ENCODE data around the gene UBL4A.
A peak's percentile ranks its signal among the peaks of the same experiment; 100 is the strongest.
"Not testable (repeated sequence)": the region's sequence is repeated elsewhere in the genome, so short reads cannot be mapped to it uniquely, and the experiment has no call there.

UBL4A gene

DNA sequence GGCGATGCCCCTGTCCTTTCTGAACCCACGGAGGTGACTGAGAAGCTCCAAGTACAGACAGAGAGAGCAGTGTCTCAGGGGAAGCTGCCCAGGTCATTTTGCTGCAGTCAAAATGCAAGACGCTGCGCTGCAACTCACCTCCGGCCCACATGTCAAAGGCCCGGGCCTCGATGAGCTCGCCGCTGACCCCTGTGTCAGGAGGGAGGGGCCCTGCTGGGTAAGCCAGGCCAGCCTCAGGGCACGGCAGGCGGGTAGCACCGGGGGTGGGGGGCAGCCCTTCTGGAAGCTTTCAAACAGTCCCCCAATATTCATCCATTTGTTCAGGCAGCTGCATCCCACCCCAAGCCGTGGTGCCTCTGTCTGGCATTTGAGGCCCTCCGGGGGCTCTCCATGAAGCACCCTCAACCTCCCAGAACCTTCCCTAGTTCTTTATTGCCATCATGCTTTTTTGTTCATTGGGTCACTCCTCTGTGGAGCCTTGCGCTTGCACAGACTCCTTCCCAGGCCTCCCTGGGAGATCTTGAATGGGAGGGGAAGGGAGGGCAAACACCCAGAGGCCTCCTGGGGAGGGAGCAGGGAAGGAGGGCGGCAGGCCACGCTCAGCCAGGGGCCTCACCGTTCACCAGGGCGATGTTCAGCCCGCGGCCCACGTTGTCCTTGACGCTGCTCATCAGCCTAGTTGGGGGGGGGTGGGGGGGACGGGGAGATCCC, 21.4 kb upstream of the UBL4A start:
- no peak for DNase-seq

DNA sequence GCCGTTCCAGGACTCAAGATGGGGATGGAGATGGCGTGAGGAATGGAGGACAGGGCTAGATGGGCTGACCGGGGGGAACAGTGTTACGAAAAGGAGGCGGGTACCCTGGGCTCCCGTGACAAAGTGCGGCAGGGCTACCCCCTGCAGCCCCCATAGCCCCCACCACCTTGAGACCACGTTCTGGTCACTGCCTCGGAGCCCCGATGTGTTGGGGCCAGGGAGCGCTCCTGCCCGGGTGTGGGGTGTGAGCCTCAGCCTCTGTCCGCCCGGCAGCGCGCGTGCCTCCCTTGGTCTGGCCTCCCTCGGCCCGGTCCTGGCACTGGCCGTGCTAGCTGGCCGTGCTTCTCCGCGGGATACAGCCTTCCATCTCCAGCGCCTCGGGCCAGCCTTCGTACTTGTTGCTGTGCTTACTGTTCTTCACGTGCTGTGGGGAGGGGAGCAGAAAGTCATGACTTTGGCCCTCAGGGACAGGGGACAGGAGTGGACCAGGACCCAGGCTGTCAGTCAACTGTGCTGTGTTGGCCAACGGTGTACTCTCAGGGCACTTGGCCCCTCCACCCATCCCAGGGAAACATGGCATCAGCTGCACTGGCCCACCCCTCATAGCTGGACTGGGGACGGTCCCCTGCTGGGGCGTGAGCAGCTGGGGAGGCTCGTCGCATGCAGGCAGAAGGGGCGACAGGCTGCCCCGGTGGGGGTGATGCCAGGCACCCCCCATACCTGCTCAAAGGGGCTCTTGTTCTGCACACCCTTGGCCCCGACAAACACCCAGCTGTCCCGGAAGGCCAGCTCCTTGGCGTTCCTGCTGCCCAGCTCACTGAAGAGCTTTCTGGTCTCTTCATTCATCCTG, 20.3 kb upstream of the UBL4A start:
- DNase-seq, result no peak

DNA sequence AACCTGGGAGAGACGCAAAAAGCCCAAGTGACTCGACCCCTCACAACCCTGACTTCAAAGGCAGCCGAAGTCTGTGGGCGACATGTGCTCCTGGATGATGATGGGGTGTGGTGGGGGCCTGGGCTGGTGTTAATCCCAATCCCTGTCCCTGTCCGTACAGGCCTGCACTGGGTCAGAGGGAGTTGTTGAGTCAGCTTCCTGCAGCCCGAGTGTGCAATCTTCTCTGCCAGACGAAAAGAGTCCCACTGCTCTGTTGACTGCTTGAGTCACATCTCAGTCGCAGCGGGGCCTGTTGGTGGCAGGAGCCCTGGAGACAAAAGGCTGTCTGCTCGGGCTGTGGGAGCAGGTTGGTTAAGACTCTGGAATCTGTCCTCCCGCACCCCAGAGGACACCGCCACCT, 19.3 kb upstream of the UBL4A start:
- DNase-seq, result peak; percentile 10 to 12

DNA sequence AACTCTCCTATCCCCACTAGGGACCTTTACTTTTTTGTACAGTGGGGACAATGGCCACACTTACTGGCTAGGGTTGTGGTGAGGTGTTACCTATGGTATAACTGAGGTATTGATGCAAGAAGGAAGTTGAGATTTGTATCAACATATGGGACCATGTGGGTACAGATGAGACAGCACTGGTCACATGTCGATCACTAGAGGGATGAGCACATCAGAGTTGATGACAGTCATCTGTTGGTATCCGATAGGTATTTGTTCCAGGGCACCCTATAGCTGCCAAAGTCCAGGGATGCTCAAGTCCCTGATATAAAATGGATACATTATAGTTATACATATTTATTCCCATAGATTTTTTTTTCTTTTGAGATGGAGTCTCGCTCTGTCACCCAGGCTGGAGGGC, 16.6 kb upstream of the UBL4A start:
- no peak for DNase-seq

GRCh38 chrX:154502098-154502497, 15.7 kb upstream of the UBL4A start:
- no peak for DNase-seq

DNA sequence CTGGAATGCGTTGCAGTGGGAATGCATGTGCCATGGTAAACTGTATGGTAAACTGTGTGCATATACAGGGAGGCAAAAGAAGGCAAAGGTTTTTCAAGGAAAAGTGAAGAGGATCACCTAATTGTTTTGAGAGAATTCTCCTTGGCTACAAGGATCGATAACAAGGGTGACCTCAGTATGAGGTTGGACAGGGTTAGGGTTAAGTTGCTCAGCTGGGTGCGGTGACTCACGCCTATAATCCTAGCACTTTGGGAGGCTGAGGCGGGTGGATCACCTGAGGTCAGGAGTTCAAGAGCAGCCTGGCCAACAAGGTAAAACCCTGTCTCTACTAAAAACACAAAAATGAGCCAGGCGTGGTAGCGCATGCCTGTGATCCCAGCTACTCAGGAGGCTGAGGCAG, 15.0 kb upstream of the UBL4A start:
- DNase-seq, result not testable (repeated sequence)

- not testable (repeated sequence) for DNase-seq
Observed at GRCh38 chrX:154496591-154497137, 10.2 kb upstream of the UBL4A start.

DNA sequence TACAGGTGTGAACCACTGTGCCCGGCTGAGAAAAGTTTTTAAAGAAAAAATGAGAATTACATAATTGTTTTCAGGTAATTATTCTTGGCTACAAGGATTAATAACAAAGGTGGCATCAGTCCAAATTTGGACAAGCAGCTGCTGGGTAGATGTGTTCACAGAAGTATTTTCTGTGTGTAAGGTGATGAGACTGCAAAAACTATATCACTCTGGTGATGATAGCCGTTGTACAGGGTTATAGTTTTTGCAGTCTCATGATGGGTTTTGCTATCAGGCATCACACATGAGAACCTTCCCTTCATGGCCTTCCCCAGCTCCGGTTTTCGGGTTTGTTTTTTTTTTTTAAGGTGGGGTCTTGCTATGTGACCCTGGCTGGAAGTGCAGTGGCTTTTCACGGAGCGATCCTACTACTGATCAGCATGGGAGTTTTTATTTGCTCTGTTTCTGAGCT, 9.1 kb upstream of the UBL4A start:
- no peak for DNase-seq

GRCh38 chrX:154494715-154495114, 8.3 kb upstream of the UBL4A start:
- no peak for DNase-seq

DNA sequence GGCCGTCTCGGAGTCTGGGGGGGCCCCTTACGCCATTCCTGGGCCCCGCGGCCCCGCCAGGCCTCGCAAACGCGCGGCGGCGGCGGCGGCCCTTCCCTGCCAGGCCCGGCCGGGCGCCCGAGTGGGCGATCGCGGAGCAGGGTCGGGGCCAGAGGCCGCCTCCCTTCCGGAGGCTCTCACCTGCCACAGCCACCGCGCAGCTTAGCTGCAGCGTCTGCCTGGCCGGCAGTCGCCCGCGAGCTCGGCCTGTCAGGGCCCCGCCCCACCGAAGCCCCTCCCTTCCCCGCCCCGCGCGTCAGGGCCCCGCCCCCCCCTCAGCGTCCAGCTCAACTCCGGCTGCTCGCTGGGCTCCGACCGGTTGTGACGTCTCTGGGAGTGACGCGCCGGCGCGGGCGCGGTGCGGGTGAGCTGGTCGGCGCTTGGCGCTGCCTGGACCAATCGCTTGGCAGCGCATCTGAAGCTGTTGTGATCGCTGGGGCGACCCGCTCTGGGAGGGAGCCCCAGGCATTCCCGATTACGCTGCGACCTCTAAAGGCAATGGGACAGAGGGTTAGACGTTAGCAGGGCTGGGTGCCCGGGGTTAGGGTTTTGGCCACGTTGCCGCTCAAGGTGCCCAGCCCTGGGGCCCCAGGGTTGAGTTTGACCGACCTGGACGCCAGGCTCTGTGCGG, 4.1 kb upstream of the UBL4A start, which contains the start of gene SLC10A3:
SLC10A3 (minus strand) TSS at position 216 of the 670 bp plus-strand sequence. CDS start 1,689 bp downstream, outside the sequence.
- DNase-seq, result peak; percentile 72 to 76

DNA sequence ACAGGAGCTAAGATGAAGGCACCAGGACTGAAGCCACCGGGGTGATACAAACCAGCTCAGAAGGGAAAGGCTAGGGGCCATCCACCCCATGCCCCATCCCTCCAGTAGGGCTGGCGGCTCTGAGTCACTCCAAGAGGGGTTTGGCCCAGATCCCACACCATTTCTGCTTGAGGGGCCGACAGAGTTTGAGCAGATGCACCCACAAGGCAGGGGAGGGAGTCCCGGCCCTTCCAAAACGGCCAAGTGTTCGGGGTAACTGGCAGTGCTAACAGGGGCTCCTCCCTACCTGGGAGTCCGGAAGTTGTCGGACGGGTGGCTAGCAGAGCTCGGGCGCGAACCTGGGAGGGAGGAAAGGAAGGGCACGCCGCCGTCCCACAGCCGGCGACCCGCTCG, 3.6 kb upstream of the UBL4A start:
- DNase-seq, result no peak

DNA sequence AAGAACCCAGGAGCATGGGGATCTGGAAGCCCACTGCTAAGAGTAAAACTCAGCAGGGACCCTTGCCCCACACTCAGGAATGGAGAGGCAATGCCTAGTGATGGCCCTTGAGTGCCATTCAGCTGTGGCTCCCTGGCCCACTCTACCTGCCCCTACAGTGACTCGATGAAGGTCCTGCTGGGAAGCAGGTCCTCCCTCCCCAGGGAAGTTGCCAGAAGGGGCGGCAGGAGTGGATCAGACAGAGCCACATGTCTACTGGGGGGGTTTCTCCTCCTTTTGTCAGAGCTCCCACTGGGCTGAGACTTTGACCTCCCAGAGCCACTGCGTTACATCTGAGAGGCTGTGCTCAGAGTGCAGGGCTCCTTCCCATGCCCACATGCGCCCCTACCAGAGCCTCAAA, 2.8 kb upstream of the UBL4A start:
- DNase-seq, result no peak

- DNase-seq, result no peak
Observed at GRCh38 chrX:154488336-154489075, 2.1 kb upstream of the UBL4A start.

DNA sequence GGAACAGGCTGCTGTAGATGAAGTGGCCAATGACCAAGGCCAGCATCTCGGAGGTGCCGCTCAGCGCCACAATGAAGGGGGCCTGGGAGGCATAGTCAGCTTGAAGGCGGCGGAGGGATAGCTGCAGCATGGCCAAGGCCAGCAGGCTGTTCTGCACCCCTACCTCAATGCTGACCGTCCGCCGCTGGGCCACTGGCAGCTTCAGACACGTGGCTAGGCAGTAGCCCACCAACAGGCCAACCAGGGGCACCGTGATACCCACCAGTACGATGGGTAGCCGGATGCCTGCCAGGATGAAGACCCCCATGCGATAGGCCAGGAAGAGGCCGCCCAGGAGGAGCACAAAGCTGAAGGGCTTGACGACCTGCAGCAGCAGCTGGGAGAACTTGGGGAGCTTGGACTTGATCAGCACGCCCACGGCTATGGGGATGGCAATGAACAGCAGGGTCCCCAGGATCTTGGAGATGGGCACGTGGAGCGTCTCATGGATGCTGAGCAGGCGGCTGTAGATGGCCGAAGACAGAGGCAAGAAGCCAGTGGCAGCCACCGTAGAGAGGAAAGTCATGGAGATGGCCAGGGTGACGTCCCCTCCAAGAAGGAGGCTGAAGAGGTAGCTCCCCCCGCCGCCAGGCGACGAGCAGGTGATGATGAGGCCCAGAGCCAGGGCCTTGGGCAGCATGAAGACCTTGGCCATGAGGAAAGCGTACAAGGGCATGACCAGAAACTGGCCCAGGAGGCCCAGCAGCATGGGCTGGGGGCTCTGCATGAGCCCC, 1.3 kb upstream of the UBL4A start:
- no peak for DNase-seq

GRCh38 chrX:154486052-154486395, 391 bp downstream of the UBL4A start:
- DNase-seq, result no peak

- no peak for DNase-seq
Observed at GRCh38 chrX:154485150-154486051, 1.0 kb downstream of the UBL4A start.

DNA sequence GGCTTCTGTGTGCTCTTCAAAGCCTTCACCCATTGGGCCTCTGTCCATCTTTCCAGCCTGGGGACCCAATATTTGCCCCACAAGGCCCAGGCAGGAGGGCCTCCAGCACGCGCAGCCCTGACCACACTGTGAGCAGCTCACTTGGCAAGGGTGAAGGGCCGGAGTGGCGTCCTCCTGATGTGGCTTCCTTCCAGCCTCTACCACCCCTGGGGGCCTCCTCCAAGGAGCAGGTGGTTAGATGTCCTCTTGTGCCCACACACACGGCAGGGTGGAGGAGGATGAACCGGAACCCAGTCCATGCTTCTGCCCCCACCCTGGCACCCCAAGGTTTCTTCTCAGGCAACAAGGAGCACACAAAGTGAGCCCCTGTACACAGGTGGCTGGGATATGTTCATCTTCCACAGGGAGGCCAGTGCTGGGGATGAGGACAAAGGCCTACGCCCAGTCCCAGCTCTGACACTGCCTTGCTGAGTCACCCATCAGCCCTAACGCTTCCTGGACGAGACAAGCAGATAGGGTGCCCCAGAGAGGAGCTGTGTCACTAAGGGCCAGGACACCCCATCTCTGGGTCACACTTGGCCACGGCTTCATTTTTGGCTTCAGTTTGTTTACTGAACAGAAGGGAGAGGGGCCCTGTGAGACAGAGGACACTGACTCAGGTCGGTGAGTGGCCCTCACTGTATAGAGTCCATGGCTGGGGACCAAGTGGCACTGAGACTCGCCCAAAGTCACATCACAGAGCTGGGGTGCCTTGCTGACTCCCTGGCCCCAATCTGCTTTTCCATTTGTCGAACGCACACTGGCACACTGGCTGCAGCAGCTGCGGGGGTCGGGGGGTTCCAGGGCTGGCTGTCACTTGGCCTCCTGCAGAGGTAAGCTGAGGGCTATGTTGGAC, 1.9 kb downstream of the UBL4A start:
- no peak for DNase-seq

DNA sequence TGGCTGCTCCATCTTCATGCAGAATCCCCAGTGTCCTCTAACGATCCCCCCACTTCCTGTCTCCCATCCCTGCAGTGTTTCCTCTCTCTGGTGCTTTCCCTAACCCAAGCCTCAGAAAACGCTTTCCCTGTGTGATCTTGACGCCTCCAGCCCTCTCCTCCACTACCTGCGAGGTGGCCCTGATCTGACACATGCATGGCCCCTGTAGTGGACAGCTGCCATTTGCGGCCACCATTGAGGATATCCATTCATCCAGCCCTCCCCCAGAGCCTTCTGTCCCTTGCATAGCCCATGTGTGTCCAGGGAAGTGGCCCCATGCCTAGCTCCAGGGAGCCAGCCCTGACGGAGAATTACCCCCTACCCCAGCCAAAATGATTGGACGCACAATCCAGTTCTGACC, 3.1 kb downstream of the UBL4A start:
- no peak for DNase-seq

DNA sequence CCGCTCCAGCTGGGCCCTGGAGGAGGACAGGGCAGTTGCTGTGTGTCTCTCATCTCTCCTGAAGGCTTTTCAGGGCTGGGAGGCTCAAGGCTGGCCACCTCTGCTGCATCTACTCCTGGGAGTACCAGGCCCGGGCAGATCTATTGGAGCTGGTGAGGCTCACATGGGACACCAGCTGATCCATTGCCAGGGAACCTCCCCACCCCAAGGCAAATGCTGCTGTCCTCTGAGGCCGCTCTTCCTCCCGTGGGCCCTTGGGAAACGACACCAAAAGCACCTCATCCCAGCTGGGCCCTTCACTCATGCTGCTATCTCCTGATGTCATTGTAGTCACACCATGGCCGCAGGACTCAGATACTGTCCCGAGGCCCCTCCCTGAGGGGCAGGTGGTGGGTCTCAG, 3.6 kb downstream of the UBL4A start:
- no peak for DNase-seq
